ENCODE measurements around the gene RNF150.

DNA sequence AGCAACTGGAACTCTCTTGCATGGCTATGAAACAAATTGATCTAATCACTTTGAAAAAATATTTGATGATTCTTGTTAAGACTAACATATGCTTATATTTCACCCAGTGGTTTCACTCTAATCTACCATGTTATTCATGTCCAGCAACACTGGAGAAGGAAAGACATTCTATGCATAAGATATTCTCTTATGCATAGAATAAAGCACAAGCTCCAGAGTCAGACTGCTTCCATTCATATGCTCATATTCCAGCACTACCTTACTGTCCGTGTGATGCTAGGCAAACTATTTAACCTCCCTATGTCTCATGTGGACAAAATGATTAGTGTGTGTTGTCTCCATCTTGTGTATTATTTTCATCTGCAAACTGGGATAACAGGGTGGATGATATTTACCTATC is 124.1 kb downstream of the RNF150 start:
- TF ChIP-seq, protein P1, sequence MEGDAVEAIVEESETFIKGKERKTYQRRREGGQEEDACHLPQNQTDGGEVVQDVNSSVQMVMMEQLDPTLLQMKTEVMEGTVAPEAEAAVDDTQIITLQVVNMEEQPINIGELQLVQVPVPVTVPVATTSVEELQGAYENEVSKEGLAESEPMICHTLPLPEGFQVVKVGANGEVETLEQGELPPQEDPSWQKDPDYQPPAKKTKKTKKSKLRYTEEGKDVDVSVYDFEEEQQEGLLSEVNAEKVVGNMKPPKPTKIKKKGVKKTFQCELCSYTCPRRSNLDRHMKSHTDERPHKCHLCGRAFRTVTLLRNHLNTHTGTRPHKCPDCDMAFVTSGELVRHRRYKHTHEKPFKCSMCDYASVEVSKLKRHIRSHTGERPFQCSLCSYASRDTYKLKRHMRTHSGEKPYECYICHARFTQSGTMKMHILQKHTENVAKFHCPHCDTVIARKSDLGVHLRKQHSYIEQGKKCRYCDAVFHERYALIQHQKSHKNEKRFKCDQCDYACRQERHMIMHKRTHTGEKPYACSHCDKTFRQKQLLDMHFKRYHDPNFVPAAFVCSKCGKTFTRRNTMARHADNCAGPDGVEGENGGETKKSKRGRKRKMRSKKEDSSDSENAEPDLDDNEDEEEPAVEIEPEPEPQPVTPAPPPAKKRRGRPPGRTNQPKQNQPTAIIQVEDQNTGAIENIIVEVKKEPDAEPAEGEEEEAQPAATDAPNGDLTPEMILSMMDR (conservative IDR thresholded peaks at IDR 0.05; ENCODE audit: low read length) = no peak
- no peak for TF ChIP-seq EZH2phosphoT487 (IDR thresholded peaks at IDR 0.05; ENCODE audit: borderline replicate concordance)
